Mesendoderm (in vitro differentiated cells): Measurements from ENCODE around the gene EFCAB11.

ENCODE experiments used
- DNase-seq: peaks from one replicate; pipeline ENCODE4 v3.0.0; 2013
- H2AK5ac ChIP-seq: 2 replicates; pipeline ENCODE4 v1.6.1; 2013; ENCODE audit warnings: low read length, inconsistent platforms
- H2BK120ac ChIP-seq: 2 replicates; pipeline ENCODE4 v1.6.1; 2013; ENCODE audit warnings: low read depth, mild to moderate bottlenecking, low read length, moderate library complexity, mixed read lengths
- H2BK15ac ChIP-seq: replicated peaks from 2 replicates; pipeline ENCODE4 v1.6.1; 2013; ENCODE audit warnings: low read depth, mild to moderate bottlenecking, moderate library complexity
- H2BK5ac ChIP-seq: 2 replicates; pipeline ENCODE4 v1.6.1; 2013; ENCODE audit warnings: low read length, inconsistent platforms
- H3K18ac ChIP-seq: 2 replicates; pipeline ENCODE4 v1.6.1; 2013; ENCODE audit warnings: mild to moderate bottlenecking, low read length, mixed read lengths
- H3K23ac ChIP-seq: one replicate; pipeline ENCODE4 v1.6.1; 2013; ENCODE audit warnings: low read length
- H3K27ac ChIP-seq: 2 replicates; pipeline ENCODE4 v1.5.1; 2013; ENCODE audit warnings: low read depth, mild to moderate bottlenecking, inconsistent platforms, low read length, moderate library complexity
- H3K27me3 ChIP-seq: 2 replicates; pipeline ENCODE4 v1.6.1; 2013; ENCODE audit warnings: low read length, control low read depth, mild to moderate bottlenecking, inconsistent platforms; ENCODE audit not compliant: insufficient read depth, poor library complexity
- H3K36me3 ChIP-seq: 2 replicates; pipeline ENCODE4 v1.6.1; 2013; ENCODE audit warnings: low read length, inconsistent platforms; ENCODE audit not compliant: control insufficient read depth, insufficient read depth
- H3K4ac ChIP-seq: one replicate; pipeline ENCODE4 v1.6.1; 2013; ENCODE audit warnings: low read depth, mild to moderate bottlenecking, low read length, moderate library complexity
- H3K4me1 ChIP-seq: 2 replicates; pipeline ENCODE4 v1.6.1; 2013; ENCODE audit warnings: low read depth, low read length, inconsistent platforms; ENCODE audit not compliant: control insufficient read depth
- H3K4me2 ChIP-seq: 2 replicates; pipeline ENCODE4 v1.6.1; 2013; ENCODE audit warnings: low read length
- H3K4me3 ChIP-seq: 2 replicates; pipeline ENCODE4 v1.5.1; 2013; ENCODE audit warnings: mild to moderate bottlenecking, low read length
- H3K56ac ChIP-seq: one replicate; pipeline ENCODE4 v1.6.1; 2013; ENCODE audit warnings: low read length
- H3K79me1 ChIP-seq: 2 replicates; pipeline ENCODE4 v1.6.1; 2013; ENCODE audit warnings: low read length, inconsistent platforms
- H3K79me2 ChIP-seq: 2 replicates; pipeline ENCODE4 v1.6.1; 2013; ENCODE audit warnings: mild to moderate bottlenecking, low read length; ENCODE audit not compliant: control insufficient read depth, insufficient read depth
- H3K9ac ChIP-seq: 2 replicates; pipeline ENCODE4 v1.6.1; 2013; ENCODE audit warnings: low read length, inconsistent platforms
- H4K5ac ChIP-seq: one replicate; pipeline ENCODE4 v1.6.1; 2013; ENCODE audit warnings: low read length
- H4K8ac ChIP-seq: one replicate; pipeline ENCODE4 v1.6.1; 2013; ENCODE audit warnings: low read depth, mild to moderate bottlenecking, control low read depth, low read length, moderate library complexity
- WGBS: extraction: QIAGEN DNeasy Blood & Tissue Kit; methylation state at CpG from one replicate; pipeline ENCODE4 v1.1.7; 2013; ENCODE audit warnings: low lambda C conversion rate, missing lambda C conversion rate; ENCODE audit not compliant: insufficient coverage; ENCODE audit errors: extremely low coverage; 5-methylcytosine and 5-hydroxymethylcytosine counted together

Gene EFCAB11

GRCh38 chr14:89775946-89776345 lies 178.6 kb downstream of the EFCAB11 start:
- Histone ChIP-seq H3K4ac (no peak overlapping the region), H2BK5ac (no peak overlapping the region), H3K79me1 (no peaks in the 10 kb centered on the region), H3K56ac (no peak overlapping the region), H4K5ac (no peak overlapping the region), H3K4me3 (no peak overlapping the region), H3K27me3 (no peaks in the 10 kb centered on the region), H3K27ac (no peak overlapping the region), H3K4me2 (no peak overlapping the region), H3K9ac (no peak overlapping the region), H4K8ac (no peak overlapping the region), H3K23ac (no peak overlapping the region), H2BK15ac (no peak overlapping the region), H3K36me3 (no peaks in the 10 kb centered on the region), H2AK5ac (no peak overlapping the region), H3K79me2 (no peaks in the 10 kb centered on the region), H3K18ac (no peak overlapping the region), H2BK120ac (no peak overlapping the region), H3K4me1 (peaks cover 9% of the 10 kb centered on the region)
- no peak for DNase-seq
- no CpG with 5 or more reads among the region's 3 CpGs for WGBS

GRCh38 chr14:89775151-89775550 lies 179.4 kb downstream of the EFCAB11 start:
- WGBS = no CpG with 5 or more reads among the region's 7 CpGs
- Histone ChIP-seq H3K4ac (no peak overlapping the region), H4K5ac (no peak overlapping the region), H3K23ac (no peak overlapping the region), H3K27me3 (no peaks in the 10 kb centered on the region), H3K27ac (no peak overlapping the region), H3K18ac (peak overlapping the region; percentile 62), H2BK5ac (no peak overlapping the region), H3K36me3 (no peaks in the 10 kb centered on the region), H4K8ac (no peak overlapping the region), H2BK120ac (no peak overlapping the region), H2AK5ac (no peak overlapping the region), H2BK15ac (no peak overlapping the region), H3K9ac (no peak overlapping the region), H3K79me2 (no peaks in the 10 kb centered on the region), H3K79me1 (no peaks in the 10 kb centered on the region), H3K56ac (no peak overlapping the region), H3K4me1 (peaks cover 9% of the 10 kb centered on the region), H3K4me3 (no peak overlapping the region), H3K4me2 (no peak overlapping the region)
- DNase-seq = no peak

DNA sequence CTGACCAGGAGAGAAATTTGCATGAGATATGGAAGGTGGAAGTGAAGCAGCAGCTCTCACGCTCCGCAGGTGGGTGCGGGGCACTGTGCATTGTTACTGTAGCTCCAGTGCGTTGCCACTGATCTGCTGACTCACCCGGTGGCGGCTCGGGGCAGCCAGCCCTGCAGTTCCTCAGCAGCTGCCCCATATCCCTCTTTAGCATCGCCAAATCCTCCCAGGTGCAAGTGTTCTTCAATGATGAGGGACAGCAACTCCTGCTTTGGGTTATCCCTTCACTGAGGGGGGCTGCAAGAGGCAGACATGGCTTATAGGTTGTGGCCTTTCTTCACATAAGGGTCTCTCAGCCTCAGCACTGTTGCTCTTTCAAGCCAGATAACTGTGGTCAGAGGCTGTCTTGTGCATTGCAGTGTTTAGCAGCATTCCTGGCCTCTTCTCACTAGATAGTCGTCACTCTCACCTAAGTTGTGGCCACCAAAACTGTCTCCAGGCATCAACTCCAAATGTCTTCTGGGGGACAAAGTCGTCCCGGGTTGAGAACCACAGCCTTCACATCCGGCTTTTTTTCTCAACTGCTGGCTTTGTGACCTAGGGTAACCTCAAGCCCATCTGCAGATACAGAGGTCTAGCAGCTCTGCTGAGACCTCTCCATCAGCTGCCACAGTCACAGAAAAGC lies 180.8 kb downstream of the EFCAB11 start:
- DNase-seq = peak; percentile 90
- Histone ChIP-seq H2BK120ac (no peak overlapping the region), H4K5ac (no peak overlapping the region), H2BK15ac (no peak overlapping the region), H3K79me1 (no peaks in the 10 kb centered on the region), H3K9ac (no peak overlapping the region), H2AK5ac (peak overlapping the region; percentile 40), H4K8ac (no peak overlapping the region), H3K4me1 (peaks cover 9% of the 10 kb centered on the region), H3K23ac (no peak overlapping the region), H3K4me2 (no peak overlapping the region), H3K18ac (peak overlapping the region; percentile 77), H3K79me2 (no peaks in the 10 kb centered on the region), H3K36me3 (no peaks in the 10 kb centered on the region), H3K27me3 (no peaks in the 10 kb centered on the region), H3K27ac (peak overlapping the region; percentile 66), H3K56ac (peak overlapping the region; percentile 79), H3K4me3 (no peak overlapping the region), H2BK5ac (peak overlapping the region; percentile 81), H3K4ac (no peak overlapping the region)
- no CpG with 5 or more reads among the region's 12 CpGs for WGBS

GRCh38 chr14:89773151-89773550 lies 181.4 kb downstream of the EFCAB11 start:
- Histone ChIP-seq H3K4me1 (peaks cover 9% of the 10 kb centered on the region), H2AK5ac (no peak overlapping the region)

GRCh38 chr14:89771251-89771650 lies 183.3 kb downstream of the EFCAB11 start:
- no peaks in the 10 kb centered on the region for H3K79me2 ChIP-seq
- no peak overlapping the region for H2BK5ac ChIP-seq
- H3K4me1 ChIP-seq = peaks cover 9% of the 10 kb centered on the region
- H3K23ac ChIP-seq = no peak overlapping the region
- no peaks in the 10 kb centered on the region for H3K36me3 ChIP-seq
- H3K56ac ChIP-seq = no peak overlapping the region
- no peak overlapping the region for H3K4me3 ChIP-seq
- H2BK120ac ChIP-seq = no peak overlapping the region
- H3K9ac ChIP-seq = no peak overlapping the region
- H4K8ac ChIP-seq = no peak overlapping the region
- H3K4me2 ChIP-seq = no peak overlapping the region
- H3K27me3 ChIP-seq = no peaks in the 10 kb centered on the region
- H3K18ac ChIP-seq = no peak overlapping the region
- no peaks in the 10 kb centered on the region for H3K79me1 ChIP-seq
- no peak overlapping the region for H2BK15ac ChIP-seq
- no peak overlapping the region for H4K5ac ChIP-seq
- no peak overlapping the region for H2AK5ac ChIP-seq
- H3K27ac ChIP-seq = no peak overlapping the region
- WGBS = no CpG with 5 or more reads among the region's 3 CpGs
- no peak for DNase-seq
- no peak overlapping the region for H3K4ac ChIP-seq

More at GRCh38 chr14:89773151-89773550, 181.4 kb downstream of the EFCAB11 start:
- no peak overlapping the region for H3K27ac ChIP-seq
- H3K23ac ChIP-seq = no peak overlapping the region
- WGBS = no CpG with 5 or more reads among the region's 7 CpGs
- H2BK15ac ChIP-seq = no peak overlapping the region
- no peaks in the 10 kb centered on the region for H3K36me3 ChIP-seq
- H3K27me3 ChIP-seq = no peaks in the 10 kb centered on the region
- no peak overlapping the region for H2BK120ac ChIP-seq
- DNase-seq = no peak
- H4K8ac ChIP-seq = no peak overlapping the region
- no peak overlapping the region for H2BK5ac ChIP-seq
- H3K4me2 ChIP-seq = no peak overlapping the region
- H3K9ac ChIP-seq = no peak overlapping the region
- no peak overlapping the region for H3K18ac ChIP-seq
- no peak overlapping the region for H3K4me3 ChIP-seq
- no peaks in the 10 kb centered on the region for H3K79me2 ChIP-seq
- H3K4ac ChIP-seq = no peak overlapping the region
- no peaks in the 10 kb centered on the region for H3K79me1 ChIP-seq
- no peak overlapping the region for H4K5ac ChIP-seq
- no peak overlapping the region for H3K56ac ChIP-seq

- H3K4me1 ChIP-seq = no peaks in the 10 kb centered on the region
- no peaks in the 10 kb centered on the region for H3K79me1 ChIP-seq
- no peak overlapping the region for H3K23ac ChIP-seq
- no peak overlapping the region for H2BK120ac ChIP-seq
- H3K56ac ChIP-seq = no peak overlapping the region
- peak; percentile 87 for DNase-seq
- H3K27me3 ChIP-seq = no peaks in the 10 kb centered on the region
- H3K79me2 ChIP-seq = no peaks in the 10 kb centered on the region
- WGBS = no CpG with 5 or more reads among the region's 4 CpGs
- no peak overlapping the region for H3K9ac ChIP-seq
- H3K36me3 ChIP-seq = no peaks in the 10 kb centered on the region
- H3K4me3 ChIP-seq = no peak overlapping the region
- no peak overlapping the region for H2AK5ac ChIP-seq
- H4K5ac ChIP-seq = no peak overlapping the region
- no peak overlapping the region for H3K27ac ChIP-seq
- no peak overlapping the region for H2BK15ac ChIP-seq
- H3K18ac ChIP-seq = no peak overlapping the region
- no peak overlapping the region for H4K8ac ChIP-seq
- no peak overlapping the region for H3K4ac ChIP-seq
- no peak overlapping the region for H2BK5ac ChIP-seq
- no peak overlapping the region for H3K4me2 ChIP-seq
Observed at GRCh38 chr14:89767861-89768268, 186.7 kb downstream of the EFCAB11 start.
